Measurements from ENCODE around the gene FANCM.

Gene FANCM

GRCh38 chr14:45247427-45247826 lies 111.7 kb downstream of the FANCM start:
- DNase-seq, result no peak

- peak; percentile 92 for DNase-seq
These were observed 114.3 kb downstream of the FANCM start for GRCh38 chr14:45249856-45250575.
